EL (cell line): ENCODE measurements around the gene RALGAPB.
"Not testable (repeated sequence)": the region's sequence is repeated elsewhere in the genome, so short reads cannot be mapped to it uniquely, and the experiment has no call there.

Experiments
- DNase-seq: peaks from one replicate; pipeline ENCODE4 v3.0.0-alpha.2; 2016

The RALGAPB gene

DNA sequence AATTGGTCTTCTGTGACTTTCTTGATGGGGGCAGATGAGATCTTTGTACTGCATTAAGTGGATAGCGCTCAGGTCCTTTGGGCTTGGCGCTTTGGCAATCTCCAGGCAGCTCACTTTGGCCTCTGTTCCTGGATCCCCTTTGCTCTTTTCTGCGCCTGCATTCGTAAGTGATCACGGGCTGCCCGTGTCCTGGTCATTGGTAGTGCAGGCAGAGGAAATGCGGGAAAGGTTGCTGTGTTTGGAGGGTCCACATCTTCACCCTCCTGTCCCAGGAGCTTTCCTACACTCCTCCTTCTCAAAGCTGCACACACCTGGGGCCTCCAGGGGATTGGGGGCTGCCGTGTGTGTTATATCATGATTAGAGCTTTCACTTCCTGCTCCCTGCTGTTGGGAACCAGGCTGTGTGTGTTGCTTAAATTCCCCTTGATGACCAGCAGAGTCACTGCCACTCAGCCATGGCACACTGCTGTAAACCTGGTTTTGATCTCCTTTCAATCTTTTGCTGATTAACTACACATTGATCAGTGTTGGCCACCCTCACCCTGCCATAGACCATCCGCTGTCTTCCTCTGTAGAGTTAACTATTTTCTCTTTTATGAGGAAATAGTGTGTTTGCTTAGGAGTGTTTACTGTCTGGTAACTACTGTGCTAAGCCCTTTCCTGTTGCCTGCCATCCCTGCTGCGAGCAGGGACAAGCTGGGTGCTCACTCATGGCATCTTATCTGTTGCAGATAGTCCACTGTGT is 24.5 kb upstream of the RALGAPB start:
- DNase-seq, result no peak

DNA sequence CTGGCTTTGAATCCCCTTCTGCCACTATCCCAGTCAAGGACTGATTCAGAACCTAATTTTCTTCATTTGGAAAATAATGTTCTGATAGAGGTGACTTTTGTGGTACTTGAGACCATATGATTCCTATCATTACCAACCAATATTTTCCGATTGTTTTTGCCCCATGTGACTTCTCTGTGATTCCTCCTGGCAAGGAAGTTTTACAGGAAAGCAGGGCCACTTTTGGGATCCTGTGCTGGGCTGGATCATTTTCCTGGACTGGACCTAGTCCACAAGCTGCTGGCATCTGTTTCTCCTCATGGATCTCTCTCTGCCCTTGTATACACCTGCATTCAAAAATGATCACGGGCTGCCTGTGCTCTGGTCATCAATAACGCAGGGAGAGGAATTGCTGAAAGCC is 23.6 kb upstream of the RALGAPB start:
- DNase-seq, result no peak

DNA sequence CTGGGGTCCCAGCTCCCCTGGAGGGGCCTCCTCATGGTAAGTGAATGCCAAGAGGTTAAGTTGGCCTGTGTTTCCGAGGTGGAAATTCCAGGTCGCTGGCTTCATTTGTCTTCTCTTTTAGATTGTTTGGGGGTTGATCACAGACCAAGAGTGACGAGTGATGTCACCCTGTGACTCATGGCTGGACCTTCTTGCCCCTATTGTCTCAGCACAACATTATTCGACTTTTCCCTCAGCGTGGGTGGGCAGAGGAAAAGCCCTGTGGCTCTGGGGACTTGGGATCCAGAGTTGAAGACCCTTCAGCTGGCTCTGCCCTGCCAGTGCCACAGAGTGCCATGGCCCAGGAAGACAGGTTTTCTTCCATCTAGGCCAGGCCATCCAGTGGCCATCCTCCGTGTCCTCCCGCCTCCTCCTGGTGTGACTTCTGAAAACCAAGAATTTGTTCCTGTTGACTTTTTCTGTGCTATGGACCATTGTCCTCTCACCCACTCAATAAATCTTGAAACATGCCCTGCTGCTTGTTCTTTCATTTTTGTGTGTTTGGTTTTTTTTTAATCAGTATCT is 22.1 kb upstream of the RALGAPB start:
- peak; percentile 86 for DNase-seq

DNA sequence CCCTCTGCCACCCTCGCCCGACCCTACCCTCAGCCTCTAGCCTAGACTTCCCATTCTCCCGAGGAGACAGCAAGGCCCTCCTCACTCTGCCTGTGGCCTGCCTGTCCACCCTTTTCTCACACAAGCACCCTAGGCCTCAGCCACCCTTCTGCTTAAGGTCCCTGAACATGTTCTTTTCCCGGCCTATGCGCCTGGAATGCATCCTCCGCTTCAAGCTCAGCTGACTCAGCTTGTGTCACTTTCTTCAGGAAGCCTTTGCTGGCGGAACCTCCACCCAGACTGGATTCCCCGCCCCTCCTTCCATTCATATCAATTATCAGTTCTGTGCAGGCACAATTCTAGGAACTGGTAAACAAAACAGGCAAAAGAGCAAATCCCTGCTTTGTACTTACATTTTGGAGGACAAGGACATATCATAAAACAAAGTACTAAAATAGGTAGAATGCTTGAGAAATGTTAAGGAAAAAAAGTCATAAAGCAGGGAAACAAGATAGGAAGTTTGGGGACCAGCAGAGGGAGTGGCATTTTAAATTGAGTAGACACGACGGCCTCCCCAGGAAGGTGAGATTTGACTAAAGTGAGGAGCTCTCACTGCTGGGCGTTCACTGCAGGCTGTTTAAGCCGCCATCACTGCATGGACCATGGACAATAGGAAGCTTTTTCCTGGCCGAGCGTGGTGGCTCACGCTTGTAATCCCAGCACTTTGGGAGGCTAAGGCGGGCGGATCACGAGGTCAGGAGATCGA is 19.6 kb upstream of the RALGAPB start:
- peak; percentile 77 for DNase-seq

DNA sequence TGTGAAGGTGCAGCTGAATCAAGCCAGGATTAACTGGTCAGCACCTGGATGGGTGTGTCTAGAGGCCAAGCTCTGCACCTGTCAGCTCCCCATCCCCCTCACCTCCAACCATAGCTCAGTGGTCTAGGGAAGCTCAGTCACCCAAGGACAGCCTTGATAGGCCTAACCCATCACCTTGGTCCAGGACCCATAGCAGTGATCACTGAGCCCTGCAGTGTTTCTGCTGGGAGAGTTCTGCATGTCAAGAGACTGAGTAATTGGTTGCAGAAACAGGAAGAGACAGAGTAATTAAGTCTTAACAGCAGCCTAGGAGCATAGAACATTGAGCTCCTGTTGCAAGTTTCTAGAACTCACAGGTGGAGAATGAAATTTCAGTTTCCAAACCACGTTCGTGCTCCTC is 18.7 kb upstream of the RALGAPB start:
- no peak for DNase-seq

DNA sequence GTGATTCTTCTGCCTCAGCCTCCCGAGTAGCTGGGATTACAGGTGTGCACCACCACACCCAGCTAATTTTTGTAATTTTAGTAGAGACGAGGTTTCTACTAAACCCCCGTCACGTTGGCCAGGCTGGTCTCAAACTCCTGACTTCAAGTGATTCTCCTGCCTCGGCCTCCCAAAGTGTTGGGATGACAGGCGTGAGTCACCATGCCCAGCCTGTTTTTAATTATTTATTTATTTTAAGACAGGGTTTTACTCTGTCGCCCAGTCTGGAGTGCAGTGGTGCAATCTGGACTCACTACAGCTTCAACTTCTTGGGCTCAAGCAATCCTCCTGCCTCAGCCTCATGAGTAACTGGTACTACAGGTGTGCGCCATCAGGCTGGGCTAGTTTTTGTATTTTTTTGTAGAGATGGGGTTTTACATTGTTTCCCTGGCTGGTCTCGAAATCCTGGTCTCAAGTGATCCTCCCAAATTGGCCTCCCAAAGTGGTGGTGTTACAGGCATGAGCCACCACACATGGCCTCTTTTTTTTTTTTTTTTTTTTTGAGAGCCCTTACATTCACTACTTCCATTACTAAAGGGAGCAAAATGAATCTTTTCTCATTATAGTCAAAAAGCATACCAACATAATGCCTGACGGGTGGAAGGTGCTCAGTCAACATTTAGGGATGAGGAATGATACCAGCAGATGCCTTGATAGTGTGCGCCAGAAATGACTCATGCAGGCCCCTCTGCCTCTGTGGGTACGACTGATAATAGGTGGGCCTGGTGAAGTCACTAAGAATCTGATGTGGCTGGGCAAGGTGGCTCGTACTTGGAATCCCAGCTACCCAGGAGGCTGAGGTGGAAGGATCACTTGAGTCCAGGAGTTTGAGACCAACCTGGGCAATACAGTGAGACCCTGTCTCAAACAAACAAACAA is 17.8 kb upstream of the RALGAPB start:
- DNase-seq, result no peak

DNA sequence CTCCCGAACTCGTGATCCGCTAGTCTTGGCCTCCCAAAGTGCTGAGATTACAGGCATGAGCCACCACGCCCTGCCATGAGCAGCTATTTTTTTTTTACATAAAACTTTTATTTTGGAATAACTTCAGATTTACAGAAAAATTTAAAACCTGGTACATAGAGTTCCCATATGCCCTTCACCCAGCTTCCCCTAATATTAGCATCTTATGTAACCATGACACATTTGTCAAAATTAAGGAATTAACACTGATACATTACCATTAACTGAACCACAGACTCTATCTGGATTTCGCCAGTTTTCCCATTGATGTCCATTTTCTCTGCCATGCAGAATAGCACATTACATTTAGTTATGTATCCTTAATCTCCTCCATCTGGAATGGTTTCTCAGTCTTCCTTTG is 14.3 kb upstream of the RALGAPB start:
- no peak for DNase-seq

DNA sequence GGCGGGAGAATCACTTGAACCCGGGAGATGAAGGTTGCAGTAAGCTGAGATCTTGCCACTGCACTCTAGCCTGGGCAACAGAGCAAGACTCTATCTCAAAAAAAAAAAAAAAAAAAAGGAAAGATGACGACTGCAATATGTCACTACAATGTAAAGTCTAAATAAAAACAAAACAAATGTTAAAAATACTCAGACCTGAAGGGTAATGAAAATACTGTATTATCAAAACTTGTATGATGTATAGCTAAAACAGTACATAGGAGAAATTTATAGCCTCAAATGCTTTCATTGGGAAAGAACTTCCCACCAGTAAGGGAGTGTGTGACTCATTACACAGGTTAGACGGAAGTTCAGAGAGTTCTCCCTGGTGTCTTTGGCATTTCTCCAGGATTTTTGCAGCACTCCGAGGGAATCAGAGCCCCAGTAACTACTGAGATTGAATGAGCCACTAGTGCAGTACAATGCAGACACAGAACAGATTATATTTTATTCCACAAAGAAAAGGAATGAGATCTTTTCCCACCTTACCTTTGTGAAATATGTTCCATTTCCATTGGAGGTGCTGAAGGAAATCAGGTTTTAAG is 12.5 kb upstream of the RALGAPB start:
- DNase-seq, result peak; percentile 85

DNA sequence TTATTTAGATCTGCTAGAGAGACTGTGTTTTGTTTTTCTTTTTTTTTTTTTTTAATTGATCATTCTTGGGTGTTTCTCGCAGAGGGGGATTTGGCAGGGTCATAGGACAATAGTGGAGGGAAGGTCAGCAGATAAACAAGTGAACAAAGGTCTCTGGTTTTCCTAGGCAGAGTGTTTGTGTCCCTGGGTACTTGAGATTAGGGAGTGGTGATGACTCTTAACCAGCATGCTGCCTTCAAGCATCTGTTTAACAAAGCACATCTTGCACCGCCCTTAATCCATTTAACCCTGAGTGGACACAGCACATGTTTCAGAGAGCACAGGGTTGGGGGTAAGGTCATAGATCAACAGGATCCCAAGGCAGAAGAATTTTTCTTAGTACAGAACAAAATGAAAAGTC is 12.0 kb upstream of the RALGAPB start:
- not testable (repeated sequence) for DNase-seq

DNA sequence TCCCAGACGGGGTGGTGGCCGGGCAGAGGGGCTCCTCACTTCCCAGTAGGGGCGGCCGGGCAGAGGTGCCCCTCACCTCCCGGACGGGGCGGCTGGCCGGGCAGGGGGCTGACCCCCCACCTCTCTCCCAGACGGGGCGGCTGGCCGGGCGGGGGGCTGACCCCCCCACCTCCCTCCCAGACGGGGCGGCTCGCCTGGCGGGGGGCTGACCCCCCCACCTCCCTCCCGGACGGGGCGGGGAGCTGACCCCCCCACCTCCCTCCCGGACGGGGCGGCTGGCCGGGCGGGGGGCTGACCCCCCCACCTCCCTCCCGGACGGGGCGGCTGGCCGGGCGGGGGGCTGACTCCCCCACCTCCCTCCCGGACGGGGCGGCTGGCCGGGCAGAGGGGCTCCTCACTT is 11.5 kb upstream of the RALGAPB start:
- not testable (repeated sequence) for DNase-seq

DNA sequence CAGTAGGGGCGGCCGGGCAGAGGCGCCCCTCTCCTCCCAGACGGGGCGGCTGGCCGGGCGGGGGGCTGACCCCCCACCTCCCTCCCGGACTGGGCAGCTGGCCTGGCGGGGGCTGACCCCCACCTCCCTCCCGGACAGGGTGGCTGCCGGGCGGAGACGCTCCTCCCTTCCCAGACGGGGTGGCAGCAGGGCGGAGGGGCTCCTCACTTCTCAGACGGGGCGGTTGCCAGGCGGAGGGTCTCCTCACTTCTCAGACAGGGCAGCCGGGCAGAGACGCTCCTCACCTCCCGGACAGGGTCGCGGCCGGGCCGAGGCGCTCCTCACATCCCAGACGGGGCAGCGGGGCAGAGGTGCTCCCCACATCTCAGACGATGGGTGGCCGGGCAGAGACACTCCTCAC is 11.1 kb upstream of the RALGAPB start:
- not testable (repeated sequence) for DNase-seq

DNA sequence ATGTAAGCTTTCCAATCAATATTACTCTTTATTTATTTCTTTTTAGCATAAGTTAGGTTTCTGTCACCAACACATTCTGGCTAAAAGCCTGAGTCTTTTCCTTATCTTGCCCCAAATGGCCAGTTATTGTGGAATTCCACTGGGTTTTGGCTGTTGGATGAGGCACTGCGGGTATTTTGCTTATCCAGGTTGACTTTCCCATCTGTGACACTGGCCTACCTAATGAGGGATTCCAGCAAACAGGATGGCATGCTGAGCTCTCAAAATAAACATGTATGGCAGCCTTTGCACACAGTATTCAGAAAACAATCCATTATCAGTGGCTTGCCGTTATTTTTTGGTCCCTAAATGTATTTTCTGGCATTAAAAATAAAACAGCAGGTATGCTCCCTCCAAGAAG is 6.5 kb upstream of the RALGAPB start:
- no peak for DNase-seq

DNA sequence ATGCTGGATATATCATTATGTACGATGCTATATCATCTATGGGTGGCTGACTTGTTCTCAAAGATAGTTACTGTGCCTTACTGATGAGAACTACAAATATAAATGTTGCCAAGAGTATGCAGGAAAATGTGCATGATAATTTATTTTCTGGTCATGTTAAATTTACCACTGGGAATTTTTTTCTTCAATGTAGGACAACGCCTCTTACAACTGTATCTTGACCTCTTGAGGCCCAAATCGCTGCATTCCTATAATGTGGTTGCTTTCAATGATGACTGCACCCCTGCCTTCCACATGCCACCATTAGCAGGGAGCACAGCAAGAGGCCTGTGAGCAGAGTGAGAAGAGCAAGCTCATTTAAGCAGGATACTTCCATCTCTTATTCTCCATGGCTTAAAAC is 5.7 kb upstream of the RALGAPB start:
- no peak for DNase-seq

DNA sequence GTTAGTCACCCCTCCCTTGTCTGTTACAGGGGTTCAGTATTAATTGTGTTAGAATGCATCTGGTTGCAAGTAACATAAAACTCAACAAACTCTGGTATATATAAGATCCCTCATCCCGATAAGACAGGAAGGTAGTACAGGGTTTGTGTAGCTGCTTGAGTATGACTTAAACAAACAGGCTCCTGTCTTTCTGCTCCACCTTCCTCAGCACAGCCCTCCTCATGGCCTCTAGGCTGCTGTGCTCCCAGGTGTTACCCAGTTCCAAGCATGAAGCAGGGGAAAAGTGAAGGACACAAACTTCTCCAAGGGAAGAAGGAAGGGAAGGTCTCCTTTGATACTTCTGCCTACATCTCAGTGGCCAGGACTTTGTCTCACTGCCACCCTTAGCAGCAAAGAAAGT is 1.4 kb upstream of the RALGAPB start:
- DNase-seq, result no peak

DNA sequence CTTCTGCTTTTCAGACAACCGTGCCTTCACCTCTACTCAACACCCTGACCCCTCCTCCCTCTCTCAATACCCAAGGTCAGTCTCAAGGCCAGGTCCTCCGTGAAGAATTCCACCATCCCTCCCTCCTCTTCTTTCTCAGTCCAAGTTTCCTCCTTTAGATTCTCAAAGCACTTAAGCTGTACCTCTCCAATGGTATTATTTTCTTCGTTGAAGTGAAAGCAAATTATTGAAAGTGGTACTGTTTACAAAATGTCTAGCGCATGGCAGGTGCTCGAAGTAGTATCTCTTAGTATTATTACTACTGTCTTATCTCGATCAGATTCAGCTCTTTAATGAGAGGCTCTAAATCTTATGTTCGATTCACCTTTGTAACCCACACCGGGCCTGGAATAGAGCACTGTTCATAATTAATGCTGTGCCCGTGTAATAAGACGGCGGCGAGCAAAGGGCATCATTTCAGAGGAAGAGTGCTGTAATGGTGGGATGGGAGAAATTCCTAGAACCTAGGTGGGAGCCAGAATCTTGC is 593 bp upstream of the RALGAPB start:
- DNase-seq, result no peak

DNA sequence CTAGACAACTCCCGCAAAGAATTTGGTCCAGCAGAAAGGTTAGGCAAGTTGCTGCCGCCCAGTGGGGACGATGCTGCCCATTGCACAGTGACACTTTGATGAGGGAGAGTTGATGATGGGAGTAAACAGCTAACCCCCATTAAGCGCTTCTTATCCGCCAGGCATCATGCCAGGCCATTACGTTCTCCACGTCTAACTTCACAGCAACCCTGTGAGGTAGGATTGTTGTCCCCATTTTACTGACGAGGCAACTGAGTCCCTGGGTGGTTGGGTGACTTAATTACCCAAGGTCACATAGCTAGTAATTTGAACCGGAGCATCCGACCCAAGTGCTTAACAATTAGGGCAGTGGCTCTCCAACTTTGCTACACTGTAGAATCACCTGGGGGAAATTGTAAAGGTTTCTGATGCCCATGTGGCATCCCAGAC is 738 bp downstream of the RALGAPB start:
- DNase-seq, result no peak

DNA sequence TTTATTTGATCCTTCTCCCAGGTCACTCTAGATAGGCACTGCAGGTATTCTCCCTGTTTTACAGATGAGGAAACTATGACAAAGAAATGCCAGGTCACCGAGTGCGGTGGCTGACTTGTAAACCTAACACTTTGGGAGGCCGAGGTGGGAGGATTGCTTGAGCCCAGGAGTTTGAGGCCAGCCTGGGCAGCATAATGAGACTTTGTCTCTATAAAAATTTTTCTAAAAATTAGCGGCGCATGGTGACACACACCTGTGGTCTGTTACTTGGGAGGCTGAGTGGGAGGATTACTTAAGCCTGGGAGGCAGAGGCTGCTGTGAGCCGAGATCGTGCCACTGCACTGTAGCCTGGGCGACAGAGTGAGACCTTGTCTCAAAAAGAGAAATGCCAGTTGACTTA is 5.1 kb downstream of the RALGAPB start:
- DNase-seq, result no peak

DNA sequence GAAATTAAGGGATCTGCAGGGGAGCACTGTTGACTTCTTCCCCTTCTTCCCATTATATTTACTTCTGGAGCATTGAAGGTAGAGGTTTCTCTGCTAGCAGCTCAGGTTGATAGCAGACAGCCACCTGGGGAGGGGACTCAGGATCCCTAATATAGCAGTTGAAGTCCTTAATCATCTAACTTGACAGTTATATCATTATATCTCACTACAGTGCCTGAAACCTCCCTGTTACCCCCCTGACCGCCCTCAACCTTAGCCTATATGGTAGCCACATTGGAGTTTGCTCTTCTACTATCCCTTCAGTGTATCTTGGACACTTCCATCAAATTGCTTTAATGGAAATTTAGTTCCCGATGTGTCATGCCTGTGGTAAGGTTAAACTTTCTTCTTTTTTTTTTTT is 7.0 kb downstream of the RALGAPB start:
- no peak for DNase-seq

DNA sequence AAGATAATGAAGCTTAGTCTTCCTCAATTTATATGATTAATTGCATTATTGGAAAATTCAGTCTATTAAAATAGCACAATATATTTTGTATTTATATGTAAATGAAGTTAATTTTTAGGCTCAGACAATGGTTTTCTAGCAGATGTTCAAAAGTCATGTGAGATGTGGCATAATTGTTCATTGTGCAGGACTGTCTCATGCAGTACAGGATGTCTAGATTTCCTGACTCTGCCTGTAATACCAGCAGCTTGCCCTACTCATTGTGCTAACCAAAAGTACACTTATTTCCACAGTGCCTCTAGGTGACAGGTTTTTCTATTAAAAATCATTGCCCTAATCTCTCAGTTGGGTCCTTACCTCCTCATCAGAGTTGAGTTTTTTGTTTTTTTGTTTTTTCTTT is 12.4 kb downstream of the RALGAPB start:
- DNase-seq, result no peak

DNA sequence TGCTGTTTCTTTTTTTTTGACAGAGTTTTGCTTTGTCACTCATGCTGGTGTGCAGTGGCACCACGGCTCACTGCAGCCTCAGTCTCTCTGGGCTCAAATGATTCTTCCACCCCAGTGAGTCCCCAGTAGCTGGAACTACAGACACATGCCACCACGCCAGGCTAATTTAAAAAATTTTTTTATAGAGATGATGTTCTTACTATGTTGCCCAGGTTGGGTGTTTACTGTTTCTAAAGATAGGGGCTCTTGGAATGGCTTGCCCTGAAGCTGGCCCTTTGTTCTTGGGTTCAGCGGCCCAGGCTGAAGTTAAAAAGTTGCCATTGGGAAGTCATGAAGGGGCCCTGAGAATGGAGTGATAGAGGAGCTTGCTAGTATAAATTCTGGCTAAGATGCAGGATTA is 16.5 kb downstream of the RALGAPB start:
- no peak for DNase-seq

DNA sequence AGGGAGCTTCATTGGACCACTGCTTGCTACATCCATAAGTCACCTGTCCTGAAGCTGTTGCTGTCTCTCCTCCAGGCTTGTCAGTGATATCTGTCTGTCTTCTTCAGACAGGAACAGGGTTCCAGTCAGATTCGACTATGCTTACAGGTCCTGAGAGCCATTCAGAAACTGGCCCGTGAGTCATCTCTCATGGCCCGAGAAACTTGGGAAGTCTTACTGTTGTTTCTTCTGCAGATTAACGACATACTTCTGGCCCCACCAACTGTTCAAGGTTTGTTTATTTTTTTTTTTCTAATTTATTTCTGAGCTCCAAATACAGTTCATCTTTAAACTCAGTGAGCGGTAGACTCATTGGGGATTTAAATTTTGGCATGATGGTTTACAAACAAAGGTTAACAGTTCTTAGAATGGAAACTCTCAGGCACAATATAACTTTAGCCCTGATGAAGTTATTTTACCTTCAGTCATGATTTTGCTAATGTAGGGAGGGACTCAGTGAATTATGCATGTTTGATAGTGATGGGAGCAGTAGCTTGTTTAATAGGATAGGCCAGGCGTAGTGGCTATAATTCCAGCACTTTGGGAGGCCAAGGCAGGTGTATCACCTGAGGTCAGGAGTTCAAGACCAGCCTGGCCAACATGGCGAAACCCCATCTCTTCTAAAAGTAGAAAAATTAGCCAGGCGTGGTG is 24.7 kb downstream of the RALGAPB start:
- peak; percentile 35 for DNase-seq

DNA sequence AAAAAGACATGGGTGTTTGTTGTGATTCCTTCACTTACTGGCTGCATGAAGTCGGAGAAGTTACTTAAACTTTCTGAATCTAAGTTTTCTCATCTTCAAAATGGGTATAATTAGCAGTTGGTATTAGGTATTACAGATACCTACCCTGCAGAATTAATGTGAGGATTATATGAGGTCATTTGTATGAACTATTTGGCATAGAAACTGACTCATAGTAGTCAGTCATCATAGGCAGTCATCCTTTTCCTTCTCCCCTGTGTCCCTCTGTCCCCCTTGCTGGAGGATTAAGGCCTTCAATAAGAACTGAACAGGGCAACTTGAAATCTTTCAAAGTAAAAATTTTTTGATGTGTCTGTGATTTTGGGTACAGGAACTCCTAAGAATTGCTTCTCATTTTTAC is 26.3 kb downstream of the RALGAPB start:
- DNase-seq, result peak; percentile 19
